Body of pancreas (tissue), 4 donors: ENCODE results near the gene RPL12. TPM values are rescaled to one million over a fixed set of nuclear protein-coding genes. Genes with fewer than 3 reads are reported as not detected.

Experiments
- ATAC-seq: fragments of 150-250 bp; one replicate; pipeline ENCODE4 v1.9.1; 2016
- DNase-seq, 4 donors: peaks; one replicate each; pipeline ENCODE4 v3.0.0-alpha.2; 2019
- H3K27ac ChIP-seq, 4 donors: fragments of 200-600 bp; sonication (generic); 1 replicate in 3 of 4; 2 replicates in 1 of 4; pipeline versions ENCODE4 v1.5.1 to v1.6.1; 2016 to 2019; ENCODE audit warnings: mild to moderate bottlenecking in 1 of 4, mixed read lengths in 1 of 4, moderate library complexity in 1 of 4
- H3K27me3 ChIP-seq, 2 donors: fragments of 200-600 bp; sonication (generic); one replicate each; pipeline ENCODE4 v1.6.0; 2016; ENCODE audit warnings: mild to moderate bottlenecking in 1 of 2
- H3K36me3 ChIP-seq, 2 donors: fragments of 200-600 bp; sonication (generic); replicated peaks in 1 of 2; 2 replicates each; pipeline ENCODE4 v1.5.1; 2016; ENCODE audit warnings: low read depth in 2 of 2; ENCODE audit not compliant: insufficient read depth in 1 of 2
- H3K4me1 ChIP-seq: fragments of 200-600 bp; sonication (generic); one replicate; pipeline ENCODE4 v1.6.0; 2016
- H3K4me3 ChIP-seq, 2 donors: fragments of 200-600 bp; sonication (generic); 1 replicate in 1 of 2; 2 replicates in 1 of 2; pipeline ENCODE4 v1.5.1; 2016 to 2019
- H3K9me3 ChIP-seq, 3 donors: fragments of 200-600 bp; sonication (generic); 1 replicate in 2 of 3; 2 replicates in 1 of 3; pipeline ENCODE4 v1.5.1; 2016
- CTCF ChIP-seq, 7 experiments: fragments of 450-650 bp in 4 of 7; fragments of 200-600 bp in 3 of 7; sonication (generic) in 3 of 7; IDR thresholded peaks; one replicate each; pipeline ENCODE4 v1.5.1; 2016 to 2019; ENCODE audit warnings: antibody characterized with exemption in 7 of 7
- POLR2A ChIP-seq, 3 donors: fragments of 450-650 bp; IDR thresholded peaks; one replicate each; pipeline ENCODE4 v1.6.1; 2016; ENCODE audit warnings: antibody characterized with exemption in 3 of 3, mild to moderate bottlenecking in 2 of 3
- WGBS, 2 donors: methylation state at CpG; one replicate each; pipeline ENCODE4 v1.1.5; 2017; 5-methylcytosine and 5-hydroxymethylcytosine counted together
- intact Hi-C: fragments of 100-400 bp; cut with DNase I; formaldehyde crosslinking; loops from one replicate; pipeline ENCODE4 v1.15.1; 2023
- total RNA-seq, 2 donors: library from RNA; depleted of rRNA; stranded (reverse); fragments of >200 nt; gene quantifications; one replicate each; pipeline ENCODE4 v1.1.0, GENCODE V29; 2016

RPL12 gene
- total RNA-seq, 2 donors from 2014 or later: 994 to 1,261 TPM

DNA sequence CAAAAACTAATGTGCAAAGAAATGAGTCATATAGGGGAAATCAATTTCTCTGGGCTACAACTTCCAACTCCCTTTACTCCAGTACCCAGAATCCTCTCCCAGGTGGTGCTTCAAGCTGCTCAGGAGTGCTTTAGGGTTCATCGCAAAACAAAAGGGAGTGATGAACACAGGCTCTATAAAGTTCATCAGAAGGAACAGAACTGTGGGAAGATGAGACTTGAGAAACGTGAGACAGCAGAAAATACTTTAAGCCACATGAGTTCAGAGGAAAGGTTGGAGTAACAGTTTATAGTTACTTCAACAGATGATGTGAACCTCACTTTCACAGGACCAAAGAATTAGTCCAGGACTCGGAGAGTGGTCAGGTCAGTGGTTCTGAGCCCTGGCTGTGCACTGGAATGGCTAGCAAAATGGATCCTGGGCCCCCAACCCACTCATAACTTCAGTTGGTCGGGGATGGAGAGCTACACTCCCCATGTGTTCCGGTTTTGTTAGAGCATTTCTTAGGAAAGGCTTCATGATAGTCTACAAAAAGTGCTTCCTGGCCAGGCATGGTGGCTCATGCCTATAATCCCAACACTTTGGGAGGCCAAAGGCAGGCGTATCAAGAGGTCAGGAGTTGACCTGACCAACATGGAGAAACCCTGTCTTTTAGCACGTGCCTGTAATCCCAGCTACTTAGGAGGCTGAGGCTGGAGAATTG, 4.3 kb downstream of the RPL12 start:
- peaks cover 32% of the 10 kb centered on the region for H3K4me1 ChIP-seq
- WGBS, 2 donors: 90% methylated on average over 7 of the region's 7 CpGs
- DNase-seq (no peak), ATAC-seq (no peak)
- intact Hi-C loops: no loop called here
- no peak overlapping the region for H3K4me3 ChIP-seq
- no peaks in the 10 kb centered on the region for H3K9me3 ChIP-seq
- H3K36me3 ChIP-seq: peaks cover 10 to 22% of the 10 kb centered on the region in 2 donors
- H3K27me3 ChIP-seq: no peaks in the 10 kb centered on the region
- peak overlapping the region in 1 of 4 donors; percentile 3 for H3K27ac ChIP-seq
- TF ChIP-seq POLR2A (IDR thresholded peaks at IDR 0.05) (no peak), CTCF (IDR thresholded peaks at IDR 0.05) (no peak)

DNA sequence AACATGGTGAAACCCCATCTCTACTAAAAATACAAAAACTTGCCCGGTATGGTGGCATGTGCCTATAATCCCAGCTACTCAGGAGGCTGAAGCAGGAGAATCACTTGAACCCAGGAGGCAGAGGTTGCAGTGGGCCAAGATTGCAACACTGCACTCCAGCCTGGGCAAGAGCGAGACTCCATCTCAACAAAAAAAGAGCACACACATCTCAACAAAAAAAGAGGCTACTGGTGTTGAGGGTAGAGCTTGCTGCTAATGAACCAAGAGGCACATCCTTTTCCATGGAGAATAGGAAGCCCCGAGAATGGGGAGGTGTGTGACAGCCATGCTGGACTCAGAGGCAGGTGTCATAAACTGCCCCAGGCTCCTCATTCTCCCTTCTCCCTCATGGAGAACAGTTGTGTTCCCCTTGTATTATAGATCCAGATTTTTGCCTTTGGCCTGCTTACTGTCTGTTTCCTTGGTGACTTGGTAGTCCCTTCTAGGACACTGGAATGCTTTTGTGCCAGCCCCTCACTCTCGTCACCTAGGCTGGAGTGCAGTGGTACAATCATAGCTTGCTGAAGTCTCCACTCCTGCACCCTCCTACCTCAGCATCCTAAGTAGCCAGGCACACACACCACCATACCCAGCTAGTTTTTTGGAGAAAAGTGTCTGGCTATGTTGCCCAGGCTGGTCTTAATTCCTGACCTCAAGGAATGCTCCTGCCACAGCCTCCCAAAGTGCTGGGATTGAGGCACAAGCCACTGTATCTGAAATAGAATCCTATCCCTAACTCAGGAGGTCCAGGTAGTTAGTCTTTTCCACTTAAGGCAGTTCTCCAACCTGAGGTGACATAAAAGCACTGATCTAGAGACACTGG, 5.1 kb downstream of the RPL12 start:
- no peak overlapping the region for H3K4me3 ChIP-seq
- H3K9me3 ChIP-seq: no peaks in the 10 kb centered on the region
- H3K27me3 ChIP-seq: no peaks in the 10 kb centered on the region
- peaks cover 10 to 26% of the 10 kb centered on the region in 2 donors for H3K36me3 ChIP-seq
- WGBS, 2 donors: 71 to 89% methylated on average over 4 of the region's 4 CpGs
- TF ChIP-seq POLR2A (IDR thresholded peaks at IDR 0.05) (no peak), CTCF (IDR thresholded peaks at IDR 0.05) (no peak)
- H3K27ac ChIP-seq: peak overlapping the region in 1 of 4 donors; percentile 34
- H3K4me1 ChIP-seq: peaks cover 31% of the 10 kb centered on the region
- no peak for ATAC-seq
- no peak for DNase-seq
- intact Hi-C loops: no loop called here

DNA sequence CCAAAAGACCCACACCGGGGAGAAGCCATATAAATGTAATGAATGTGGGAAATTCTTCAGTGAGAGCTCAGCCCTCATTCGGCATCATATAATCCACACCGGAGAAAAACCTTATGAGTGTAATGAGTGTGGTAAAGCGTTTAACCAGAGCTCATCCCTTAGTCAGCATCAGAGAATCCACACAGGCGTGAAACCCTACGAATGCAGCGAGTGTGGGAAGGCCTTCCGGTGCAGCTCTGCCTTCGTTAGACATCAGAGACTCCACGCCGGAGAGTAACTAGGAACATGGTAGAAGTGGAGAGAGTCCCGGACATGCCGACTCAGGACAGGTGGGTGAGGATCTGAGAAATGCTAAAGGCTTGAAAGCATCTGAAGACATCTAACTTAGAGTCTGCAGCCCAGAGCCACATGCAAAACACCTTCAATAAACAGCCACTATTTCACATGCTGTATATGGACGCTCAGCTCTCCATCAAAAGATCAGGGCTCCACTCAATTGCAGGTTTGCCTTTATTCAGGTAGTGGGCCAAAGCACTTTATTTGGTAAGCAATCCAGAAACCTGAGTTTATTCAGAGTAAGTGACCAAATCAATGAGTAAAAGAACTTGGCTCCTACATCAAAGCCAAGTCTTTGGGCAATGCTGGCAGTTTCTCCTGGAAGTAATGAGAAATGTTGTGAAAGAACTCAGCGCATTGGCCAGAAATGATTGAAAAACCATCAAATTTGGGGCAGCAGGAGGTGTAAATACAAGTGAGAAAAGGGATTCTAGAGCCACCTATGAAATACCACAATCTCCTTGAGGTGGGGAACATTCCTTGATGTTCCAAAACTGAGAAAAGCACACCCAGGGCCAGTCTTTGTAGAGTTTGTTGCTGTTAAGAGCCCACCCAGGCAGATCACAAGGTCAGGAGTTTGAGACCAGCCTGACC, 6.0 kb downstream of the RPL12 start:
- H3K4me1 ChIP-seq: peaks cover 29% of the 10 kb centered on the region
- H3K9me3 ChIP-seq: no peaks in the 10 kb centered on the region
- 88 to 90% methylated on average over 15 of the region's 15 CpGs for WGBS, 2 donors
- no peaks in the 10 kb centered on the region for H3K27me3 ChIP-seq
- intact Hi-C loops: no loop called here
- H3K27ac ChIP-seq: peak overlapping the region in 1 of 4 donors; percentile 34
- DNase-seq (no peak), ATAC-seq (peak; percentile 45)
- TF ChIP-seq CTCF (IDR thresholded peaks at IDR 0.05) (no peak), POLR2A (IDR thresholded peaks at IDR 0.05) (no peak)
- no peak overlapping the region for H3K4me3 ChIP-seq
- peaks cover 10 to 26% of the 10 kb centered on the region in 2 donors for H3K36me3 ChIP-seq

GRCh38 chr9:127444283-127444920, 6.8 kb downstream of the RPL12 start:
- peaks cover 10 to 28% of the 10 kb centered on the region in 2 donors for H3K36me3 ChIP-seq
- intact Hi-C loops: no loop called here

More at GRCh38 chr9:127444283-127444920, 6.8 kb downstream of the RPL12 start:
- WGBS, 2 donors: 91 to 94% methylated on average over 17 of the region's 17 CpGs
- TF ChIP-seq CTCF (IDR thresholded peaks at IDR 0.05) (no peak), POLR2A (IDR thresholded peaks at IDR 0.05) (no peak)
- Histone ChIP-seq H3K27ac (peak overlapping the region in 1 of 4 donors; percentile 17), H3K4me3 (no peak overlapping the region), H3K4me1 (peaks cover 21% of the 10 kb centered on the region), H3K27me3 (no peaks in the 10 kb centered on the region), H3K9me3 (no peaks in the 10 kb centered on the region)
- DNase-seq (no peak), ATAC-seq (no peak)
